HFFc6 (cell line): ENCODE results near the gene BCAS3. TPM values are rescaled to one million over a fixed set of nuclear protein-coding genes. Genes with fewer than 3 reads are reported as not detected.
"Not testable (repeated sequence)": the region's sequence is repeated elsewhere in the genome, so short reads cannot be mapped to it uniquely, and the experiment has no call there.

Experiments
- DNase-seq: peaks from one replicate; pipeline ENCODE4 v3.0.0-alpha.2; 2018
- H3K27ac Mint-ChIP-seq: 2 replicates; pipeline ENCODE4 v1.8.0; 2020; ENCODE audit warnings: mild to moderate bottlenecking, mixed read lengths
- H3K27me3 Mint-ChIP-seq: 2 replicates; pipeline ENCODE4 v1.8.0; 2021; ENCODE audit warnings: mild to moderate bottlenecking, moderate library complexity, mixed read lengths; ENCODE audit not compliant: insufficient read depth
- H3K36me3 Mint-ChIP-seq: 2 replicates; pipeline ENCODE4 v1.8.0; 2021; ENCODE audit warnings: low read depth, mixed read lengths
- H3K4me1 Mint-ChIP-seq: 2 replicates; pipeline ENCODE4 v1.8.0; 2020; ENCODE audit warnings: low read depth, mixed read lengths
- H3K4me3 Mint-ChIP-seq: 2 replicates; pipeline ENCODE4 v1.8.0; 2020; ENCODE audit warnings: mild to moderate bottlenecking, moderate library complexity, mixed read lengths
- H3K9me3 Mint-ChIP-seq: 2 replicates; pipeline ENCODE4 v1.8.0; 2020; ENCODE audit warnings: mild to moderate bottlenecking, mixed read lengths
- total RNA-seq, 6 experiments: library from RNA; stranded (reverse); fragmentation: NEBNext Ultra II Directional; extraction: Animal tissue kit (Norgen Biotek cat#: 25700); gene quantifications; 2 replicates in 1 of 6; 3 replicates in 5 of 6; pipeline ENCODE4 v1.2.3, GENCODE V29; 2021
- TF ChIP-seq, protein P1 (sequence below): fragments of 200-600 bp; sonication (generic); IDR thresholded peaks from 2 replicates; pipeline ENCODE4 v1.5.0; 2021; ENCODE audit warnings: antibody characterized with exemption, mild to moderate bottlenecking

The BCAS3 gene
- total RNA-seq, 6 experiments from 2014 or later = 9.8 to 13.8 (median 12.0) TPM

GRCh38 chr17:60671482-60671881, 6.2 kb upstream of the BCAS3 start:
- H3K9me3 Mint-ChIP-seq = no peaks in the 10 kb centered on the region
- peaks cover 13% of the 10 kb centered on the region for H3K4me1 Mint-ChIP-seq
- H3K4me3 Mint-ChIP-seq = no peak overlapping the region
- H3K36me3 Mint-ChIP-seq = no peaks in the 10 kb centered on the region
- TF ChIP-seq, protein P1, sequence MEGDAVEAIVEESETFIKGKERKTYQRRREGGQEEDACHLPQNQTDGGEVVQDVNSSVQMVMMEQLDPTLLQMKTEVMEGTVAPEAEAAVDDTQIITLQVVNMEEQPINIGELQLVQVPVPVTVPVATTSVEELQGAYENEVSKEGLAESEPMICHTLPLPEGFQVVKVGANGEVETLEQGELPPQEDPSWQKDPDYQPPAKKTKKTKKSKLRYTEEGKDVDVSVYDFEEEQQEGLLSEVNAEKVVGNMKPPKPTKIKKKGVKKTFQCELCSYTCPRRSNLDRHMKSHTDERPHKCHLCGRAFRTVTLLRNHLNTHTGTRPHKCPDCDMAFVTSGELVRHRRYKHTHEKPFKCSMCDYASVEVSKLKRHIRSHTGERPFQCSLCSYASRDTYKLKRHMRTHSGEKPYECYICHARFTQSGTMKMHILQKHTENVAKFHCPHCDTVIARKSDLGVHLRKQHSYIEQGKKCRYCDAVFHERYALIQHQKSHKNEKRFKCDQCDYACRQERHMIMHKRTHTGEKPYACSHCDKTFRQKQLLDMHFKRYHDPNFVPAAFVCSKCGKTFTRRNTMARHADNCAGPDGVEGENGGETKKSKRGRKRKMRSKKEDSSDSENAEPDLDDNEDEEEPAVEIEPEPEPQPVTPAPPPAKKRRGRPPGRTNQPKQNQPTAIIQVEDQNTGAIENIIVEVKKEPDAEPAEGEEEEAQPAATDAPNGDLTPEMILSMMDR = no peak
- H3K27me3 Mint-ChIP-seq = peaks cover 2% of the 10 kb centered on the region; the same call in 1 of the 2 replicates
- peak; percentile 7 for DNase-seq
- no peak overlapping the region for H3K27ac Mint-ChIP-seq

- not testable (repeated sequence) for H3K36me3 Mint-ChIP-seq, H3K27ac Mint-ChIP-seq, H3K9me3 Mint-ChIP-seq, H3K27me3 Mint-ChIP-seq, DNase-seq
- 0 out of 2 replicates have a peak overlapping the region, but pooled peaks have one; percentile 0 for H3K4me3 Mint-ChIP-seq
- H3K4me1 Mint-ChIP-seq = peaks cover 33% of the 10 kb centered on the region
These were observed 3.0 kb upstream of the BCAS3 start for GRCh38 chr17:60674637-60675036.

GRCh38 chr17:60675997-60676396, 1.7 kb upstream of the BCAS3 start:
- H3K4me1 Mint-ChIP-seq = peaks cover 33% of the 10 kb centered on the region
- no peaks in the 10 kb centered on the region for H3K9me3 Mint-ChIP-seq
- H3K4me3 Mint-ChIP-seq = peak overlapping the region; percentile 31; the same call in 1 of the 2 replicates
- DNase-seq = no peak
- no peak overlapping the region for H3K27ac Mint-ChIP-seq
- H3K36me3 Mint-ChIP-seq = no peaks in the 10 kb centered on the region
- TF ChIP-seq, protein P1 = no peak
- peaks cover 4% of the 10 kb centered on the region; the same call in 1 of the 2 replicates for H3K27me3 Mint-ChIP-seq

- H3K9me3 Mint-ChIP-seq = no peaks in the 10 kb centered on the region
- peak overlapping the region; percentile 87 for H3K27ac Mint-ChIP-seq
- no peak for DNase-seq
- peaks cover 26% of the 10 kb centered on the region for H3K4me1 Mint-ChIP-seq
- H3K36me3 Mint-ChIP-seq = peaks cover under 1% of the 10 kb centered on the region; the same call in 1 of the 2 replicates
- TF ChIP-seq, protein P1 = no peak
- peak overlapping the region; percentile 98 for H3K4me3 Mint-ChIP-seq
- peaks cover 4% of the 10 kb centered on the region; the same call in 1 of the 2 replicates for H3K27me3 Mint-ChIP-seq
These were observed 818 bp upstream of the BCAS3 start for GRCh38 chr17:60676758-60677307.

GRCh38 chr17:60678118-60678444, 430 bp downstream of the BCAS3 start:
- Mint-ChIP-seq H3K27ac (peak overlapping the region; percentile 87), H3K36me3 (peaks cover 5% of the 10 kb centered on the region; the same call in 1 of the 2 replicates), H3K9me3 (no peaks in the 10 kb centered on the region), H3K4me3 (peak overlapping the region; percentile 98), H3K4me1 (peaks cover 31% of the 10 kb centered on the region), H3K27me3 (peaks cover 4% of the 10 kb centered on the region; the same call in 1 of the 2 replicates)
- no peak for DNase-seq
- TF ChIP-seq, protein P1 = no peak

DNA sequence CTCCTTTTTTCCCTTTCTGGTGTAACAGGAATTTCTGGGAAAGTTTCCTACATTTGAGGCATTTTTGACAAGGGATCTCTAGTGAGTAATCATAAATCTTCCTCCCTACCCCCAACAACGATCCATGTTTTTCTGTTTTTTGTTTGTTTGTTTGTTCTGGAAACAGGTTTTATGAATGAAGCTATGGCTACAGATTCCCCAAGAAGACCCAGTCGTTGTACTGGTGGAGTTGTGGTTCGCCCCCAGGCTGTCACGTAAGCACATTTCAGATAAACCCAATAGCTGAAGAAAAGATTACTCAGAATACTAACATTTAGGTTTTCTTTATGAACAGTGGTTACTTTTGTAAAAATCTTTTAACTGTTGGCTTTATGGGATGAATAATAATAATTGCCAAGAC, 1.6 kb downstream of the BCAS3 start:
- no peaks in the 10 kb centered on the region for H3K9me3 Mint-ChIP-seq
- H3K27me3 Mint-ChIP-seq = peaks cover 4% of the 10 kb centered on the region; the same call in 1 of the 2 replicates
- H3K36me3 Mint-ChIP-seq = peaks cover 5% of the 10 kb centered on the region; the same call in 1 of the 2 replicates
- H3K27ac Mint-ChIP-seq = no peak overlapping the region
- H3K4me3 Mint-ChIP-seq = no peak overlapping the region
- TF ChIP-seq, protein P1 = no peak
- peaks cover 37% of the 10 kb centered on the region for H3K4me1 Mint-ChIP-seq
- DNase-seq = no peak
